PC-9 (cell line): ENCODE data around the gene CSE1L. TPM values are rescaled to one million over a fixed set of nuclear protein-coding genes. Genes with fewer than 3 reads are reported as not detected.

Experiments
- BruUV-seq: library from RNA; stranded (reverse); fragments of 400-500 nt; replicated peaks from 2 replicates; lab custom pipeline; 2021; lab: Mats Ljungman, UMichigan
- CTCF ChIA-PET: fragments of 300-600 bp; sonication (Branson Sonifier 250); formaldehyde crosslinking; loops from one replicate; lab custom pipeline; 2022; ENCODE audit warnings: antibody characterized with exemption; lab: Charles Lee
- POLR2A ChIA-PET: fragments of 300-600 bp; sonication (Branson Sonifier 250); formaldehyde crosslinking; loops from one replicate; lab custom pipeline; 2022; ENCODE audit warnings: antibody characterized with exemption; ENCODE audit not compliant: unreplicated experiment; lab: Charles Lee
- DNase-seq, 2 experiments: peaks; one replicate each; pipeline versions ENCODE4 v3.0.0 to v3.0.0-alpha.2; 2015 to 2022; ENCODE audit warnings: mixed read lengths in 1 of 2
- H2AFZ ChIP-seq: fragments of 200-600 bp; sonication (generic); 2 replicates; pipeline ENCODE4 v1.8.1; 2017; ENCODE audit warnings: antibody characterized with exemption
- H3F3A ChIP-seq: fragments of 200-600 bp; sonication (generic); 2 replicates; pipeline ENCODE4 v1.8.1; 2017; ENCODE audit warnings: antibody characterized with exemption, mild to moderate bottlenecking, low read depth; ENCODE audit not compliant: insufficient read depth
- H3K27ac ChIP-seq: fragments of 200-600 bp; sonication (generic); 2 replicates; pipeline ENCODE4 v1.6.1; 2016; ENCODE audit warnings: mixed run types
- H3K27me3 ChIP-seq: fragments of 200-600 bp; sonication (generic); 2 replicates; pipeline ENCODE4 v1.6.1; 2016; ENCODE audit warnings: low read depth, mixed run types; ENCODE audit not compliant: insufficient read depth
- H3K36me3 ChIP-seq: fragments of 200-600 bp; sonication (generic); 2 replicates; pipeline ENCODE4 v1.6.1; 2016; ENCODE audit warnings: low read depth, mixed run types
- H3K4me1 ChIP-seq: fragments of 200-600 bp; sonication (generic); replicated peaks from 2 replicates; pipeline ENCODE4 v1.6.1; 2016; ENCODE audit warnings: mixed run types; ENCODE audit not compliant: insufficient read depth
- H3K4me2 ChIP-seq: fragments of 200-600 bp; sonication (generic); 2 replicates; pipeline ENCODE4 v1.6.1; 2017; ENCODE audit warnings: mixed run types
- H3K4me3 ChIP-seq: fragments of 200-600 bp; sonication (generic); 2 replicates; pipeline ENCODE4 v1.6.1; 2016; ENCODE audit warnings: mixed run types
- H3K79me2 ChIP-seq: fragments of 200-600 bp; sonication (generic); 2 replicates; pipeline ENCODE4 v1.6.1; 2017; ENCODE audit warnings: low read depth, mixed run types
- H3K9me2 ChIP-seq: fragments of 200-600 bp; sonication (generic); 2 replicates; pipeline ENCODE4 v1.8.1; 2017; ENCODE audit warnings: mild to moderate bottlenecking; ENCODE audit not compliant: insufficient read depth
- H3K9me3 ChIP-seq: fragments of 200-600 bp; sonication (generic); 2 replicates; pipeline ENCODE4 v1.8.1; 2016; ENCODE audit warnings: low read depth; ENCODE audit not compliant: insufficient read depth
- H4K20me1 ChIP-seq: fragments of 200-600 bp; sonication (generic); 2 replicates; pipeline ENCODE4 v1.8.1; 2017; ENCODE audit not compliant: insufficient read depth
- EZH2 ChIP-seq: fragments of 200-600 bp; sonication (generic); IDR thresholded peaks from 2 replicates; pipeline ENCODE4 v1.8.0; 2017; ENCODE audit warnings: antibody characterized with exemption, low read depth
- intact Hi-C: fragments of 100-400 bp; cut with micrococcal nuclease; formaldehyde crosslinking; loops from one replicate; pipeline ENCODE4 v1.10.0; 2022; ENCODE audit not compliant: unreplicated experiment
- total RNA-seq: library from RNA; stranded (reverse); gene quantifications from 2 replicates; pipeline ENCODE4 v1.2.3, GENCODE V29; 2021
- TF ChIP-seq, protein P1 (sequence below): fragments of 200-600 bp; sonication (generic); conservative IDR thresholded peaks from 2 replicates; pipeline ENCODE4 v1.6.1; 2017; ENCODE audit warnings: mixed run types, antibody characterized with exemption, mild to moderate bottlenecking, moderate library complexity

Gene CSE1L
- total RNA-seq, 1 experiment from 2014 or later: 132 TPM

DNA sequence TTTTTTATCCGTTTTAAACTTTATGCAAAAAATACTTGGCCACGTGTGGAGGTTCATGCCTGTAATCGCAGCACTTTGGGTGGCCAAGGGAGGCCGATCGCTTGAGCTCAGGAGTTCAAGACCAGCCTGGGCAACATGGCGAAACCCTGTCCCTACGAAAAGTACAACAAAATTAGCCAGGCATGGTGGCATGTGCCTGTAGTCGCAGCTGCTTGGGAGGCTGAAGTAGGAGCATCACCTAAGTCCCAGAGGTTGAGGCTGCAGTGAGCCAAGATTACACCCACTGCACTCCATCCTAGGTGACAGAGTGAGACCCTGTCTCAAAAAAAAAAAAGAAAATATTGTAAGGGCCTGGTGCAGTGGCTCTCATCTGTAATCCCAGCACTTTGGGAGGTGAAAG lies 45.0 kb downstream of the CSE1L start:
- no peak overlapping the region for H2AFZ ChIP-seq
- intact Hi-C loops: no loop called here
- H3K9me3 ChIP-seq: no peaks in the 10 kb centered on the region
- H3K27me3 ChIP-seq: no peaks in the 10 kb centered on the region
- no peak overlapping the region for H3K27ac ChIP-seq
- H3K4me1 ChIP-seq: no peaks in the 10 kb centered on the region
- no peaks in the 10 kb centered on the region for H4K20me1 ChIP-seq
- peaks cover 60% of the 10 kb centered on the region for H3K36me3 ChIP-seq
- no peak overlapping the region for H3K4me3 ChIP-seq
- ChIA-PET CTCF (interaction anchor here (0.6 kb wide), 1 partner anchor 114 kb away, joined by 6 read pairs; no protein-coding TSS in a partner anchor), POLR2A (no interaction called here)
- TF ChIP-seq, protein P1, sequence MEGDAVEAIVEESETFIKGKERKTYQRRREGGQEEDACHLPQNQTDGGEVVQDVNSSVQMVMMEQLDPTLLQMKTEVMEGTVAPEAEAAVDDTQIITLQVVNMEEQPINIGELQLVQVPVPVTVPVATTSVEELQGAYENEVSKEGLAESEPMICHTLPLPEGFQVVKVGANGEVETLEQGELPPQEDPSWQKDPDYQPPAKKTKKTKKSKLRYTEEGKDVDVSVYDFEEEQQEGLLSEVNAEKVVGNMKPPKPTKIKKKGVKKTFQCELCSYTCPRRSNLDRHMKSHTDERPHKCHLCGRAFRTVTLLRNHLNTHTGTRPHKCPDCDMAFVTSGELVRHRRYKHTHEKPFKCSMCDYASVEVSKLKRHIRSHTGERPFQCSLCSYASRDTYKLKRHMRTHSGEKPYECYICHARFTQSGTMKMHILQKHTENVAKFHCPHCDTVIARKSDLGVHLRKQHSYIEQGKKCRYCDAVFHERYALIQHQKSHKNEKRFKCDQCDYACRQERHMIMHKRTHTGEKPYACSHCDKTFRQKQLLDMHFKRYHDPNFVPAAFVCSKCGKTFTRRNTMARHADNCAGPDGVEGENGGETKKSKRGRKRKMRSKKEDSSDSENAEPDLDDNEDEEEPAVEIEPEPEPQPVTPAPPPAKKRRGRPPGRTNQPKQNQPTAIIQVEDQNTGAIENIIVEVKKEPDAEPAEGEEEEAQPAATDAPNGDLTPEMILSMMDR: no peak
- TF ChIP-seq EZH2: no peak
- no peak overlapping the region for H3K4me2 ChIP-seq
- no peak for DNase-seq
- no peaks in the 10 kb centered on the region for H3K9me2 ChIP-seq
- H3F3A ChIP-seq: peaks cover 41% of the 10 kb centered on the region; the same call in 1 of the 2 replicates
- BruUV-seq: TSS peak; percentile 1
- H3K79me2 ChIP-seq: 0 out of 2 replicates have a peak, but pooled peaks cover 3% of the 10 kb centered on the region

DNA sequence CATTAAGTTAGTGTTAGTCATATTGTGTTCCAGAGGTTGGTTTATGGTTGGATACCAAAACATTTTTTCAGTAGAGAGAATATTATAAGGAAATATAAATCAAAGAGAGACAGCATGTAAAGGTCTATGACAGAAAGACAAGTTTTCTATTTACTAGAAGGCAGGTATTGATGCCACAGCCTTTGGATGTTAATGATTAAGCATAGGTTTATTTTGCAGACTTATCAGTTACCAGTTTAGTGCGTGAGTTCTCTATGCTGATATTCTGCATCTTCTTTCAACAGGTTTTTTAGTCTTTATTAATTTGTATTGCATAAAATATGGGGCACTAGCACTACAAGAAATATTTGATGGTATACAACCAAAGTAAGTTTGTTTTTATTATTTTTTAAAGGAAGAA lies 45.6 kb downstream of the CSE1L start:
- Histone ChIP-seq H3K4me2 (no peak overlapping the region), H3K4me1 (no peaks in the 10 kb centered on the region), H2AFZ (no peak overlapping the region), H3K27ac (no peak overlapping the region), H3K9me2 (no peaks in the 10 kb centered on the region), H3F3A (peaks cover 41% of the 10 kb centered on the region; the same call in 1 of the 2 replicates), H3K79me2 (0 out of 2 replicates have a peak, but pooled peaks cover 3% of the 10 kb centered on the region), H3K4me3 (no peak overlapping the region), H3K9me3 (no peaks in the 10 kb centered on the region), H3K36me3 (peaks cover 61% of the 10 kb centered on the region), H4K20me1 (peaks cover 4% of the 10 kb centered on the region), H3K27me3 (no peaks in the 10 kb centered on the region)
- intact Hi-C loops: no loop called here
- ChIA-PET CTCF (no interaction called here), POLR2A (no interaction called here)
- BruUV-seq: no TSS peak
- TF ChIP-seq, protein P1: no peak
- no peak for TF ChIP-seq EZH2
- DNase-seq: no peak

DNA sequence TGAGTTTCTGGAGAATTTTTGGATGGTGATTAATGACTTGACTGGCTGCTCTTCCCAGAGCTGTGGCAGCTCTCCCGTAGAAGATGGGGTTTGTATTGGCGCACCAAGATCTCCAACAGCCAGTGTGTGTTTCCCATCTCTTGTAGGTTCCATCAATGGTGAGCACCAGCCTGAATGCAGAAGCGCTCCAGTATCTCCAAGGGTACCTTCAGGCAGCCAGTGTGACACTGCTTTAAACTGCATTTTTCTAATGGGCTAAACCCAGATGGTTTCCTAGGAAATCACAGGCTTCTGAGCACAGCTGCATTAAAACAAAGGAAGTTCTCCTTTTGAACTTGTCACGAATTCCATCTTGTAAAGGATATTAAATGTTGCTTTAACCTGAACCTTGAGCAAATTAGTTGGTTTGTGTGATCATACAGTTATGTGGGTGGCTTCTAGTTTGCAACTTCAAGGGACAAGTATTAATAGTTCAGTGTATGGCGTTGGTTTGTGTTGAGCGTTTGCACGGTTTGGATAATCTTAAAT lies 50.2 kb downstream of the CSE1L start:
- H3F3A ChIP-seq: peaks cover 47% of the 10 kb centered on the region
- no peak overlapping the region for H3K4me2 ChIP-seq
- no peaks in the 10 kb centered on the region for H3K9me2 ChIP-seq
- intact Hi-C loops: no loop called here
- H3K27ac ChIP-seq: no peak overlapping the region
- CTCF ChIA-PET: no interaction called here
- H3K36me3 ChIP-seq: peaks cover 55% of the 10 kb centered on the region
- H4K20me1 ChIP-seq: peaks cover 15% of the 10 kb centered on the region
- POLR2A ChIA-PET: no interaction called here
- DNase-seq: no peak
- BruUV-seq: no TSS peak
- no peak overlapping the region for H2AFZ ChIP-seq
- no peaks in the 10 kb centered on the region for H3K4me1 ChIP-seq
- H3K4me3 ChIP-seq: no peak overlapping the region
- no peaks in the 10 kb centered on the region for H3K27me3 ChIP-seq
- TF ChIP-seq, protein P1: no peak
- no peak for TF ChIP-seq EZH2
- 0 out of 2 replicates have a peak, but pooled peaks cover 3% of the 10 kb centered on the region for H3K79me2 ChIP-seq
- H3K9me3 ChIP-seq: no peaks in the 10 kb centered on the region
